WERI-Rb-1 (cell line): ENCODE results near the gene RPS14.

Experiments used
- DNase-seq: peaks from one replicate; pipeline ENCODE4 v3.0.0-alpha.2; 2020
- H3K27ac ChIP-seq: fragments of 250-450 bp; sonication (Bioruptor Pico); 2 replicates; pipeline ENCODE4 v1.5.1; 2020; ENCODE audit warnings: mild to moderate bottlenecking, moderate library complexity
- H3K27me3 ChIP-seq: fragments of 250-450 bp; sonication (Bioruptor Pico); 2 replicates; pipeline ENCODE4 v1.5.1; 2021; ENCODE audit warnings: mild to moderate bottlenecking, low read depth, moderate library complexity; ENCODE audit not compliant: insufficient read depth, severe bottlenecking
- H3K36me3 ChIP-seq: fragments of 250-450 bp; sonication (Bioruptor Pico); 2 replicates; pipeline ENCODE4 v1.5.1; 2020; ENCODE audit warnings: mild to moderate bottlenecking, moderate library complexity
- H3K4me3 ChIP-seq: 2 replicates; pipeline ENCODE4 v1.5.1; 2011; ENCODE audit warnings: low read depth, mild to moderate bottlenecking, control low read depth, low read length
- H3K9me3 ChIP-seq: fragments of 250-450 bp; sonication (Bioruptor Pico); 2 replicates; pipeline ENCODE4 v1.5.1; 2021; ENCODE audit warnings: mild to moderate bottlenecking, moderate library complexity; ENCODE audit not compliant: severe bottlenecking
- TF ChIP-seq, protein P1 (sequence below): IDR thresholded peaks from 2 replicates; pipeline ENCODE4 v1.5.1; 2011; ENCODE audit warnings: low read depth, mild to moderate bottlenecking, control low read depth, inconsistent platforms, low read length

RPS14 gene

DNA sequence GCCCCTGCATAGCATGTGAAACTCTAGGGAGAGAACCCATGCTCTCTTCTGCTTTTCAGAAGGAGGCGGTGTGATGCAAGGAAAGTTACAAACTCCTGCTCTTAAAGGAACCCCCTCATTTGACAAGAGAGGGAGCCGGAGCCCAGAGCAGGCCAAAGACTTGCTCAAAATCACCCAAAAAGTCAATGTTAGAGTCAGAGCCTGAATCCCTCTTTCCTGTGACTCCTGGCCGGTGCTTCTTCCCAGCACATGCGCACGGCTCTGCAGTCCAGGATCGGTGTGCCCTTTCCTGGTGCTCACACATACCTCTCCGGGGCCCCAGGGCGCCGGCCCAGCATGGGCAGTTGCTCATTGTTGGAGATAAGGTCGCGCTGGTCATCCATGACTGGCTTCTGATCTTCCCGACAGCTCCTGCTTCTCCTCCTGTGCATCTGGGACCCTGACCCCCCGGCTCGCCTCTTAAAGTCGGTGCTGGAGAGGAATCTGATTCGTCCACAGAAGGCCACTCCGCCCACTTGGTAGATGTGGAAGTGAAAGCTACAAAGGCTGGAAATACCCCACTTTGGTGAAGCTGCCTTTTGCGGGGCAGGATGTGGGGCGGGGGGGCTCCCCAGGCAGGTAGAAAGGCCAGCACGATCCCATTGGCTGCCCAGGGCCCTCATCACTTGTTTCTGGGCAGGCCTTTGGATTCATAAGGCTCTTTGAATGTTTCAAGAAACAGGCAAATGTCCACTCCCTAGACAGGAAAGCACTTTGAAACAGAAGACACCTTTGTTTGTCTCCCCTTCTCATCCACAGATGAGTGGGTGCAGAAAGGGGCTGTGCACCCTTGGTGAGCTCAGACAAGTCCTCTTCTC is 37.0 kb downstream of the RPS14 start, which contains the start of gene CD74:
Gene CD74 (minus strand): TSS at position 592 of the 857 bp plus-strand sequence. CDS start 161 bp downstream, at position 431.
- TF ChIP-seq, protein P1, sequence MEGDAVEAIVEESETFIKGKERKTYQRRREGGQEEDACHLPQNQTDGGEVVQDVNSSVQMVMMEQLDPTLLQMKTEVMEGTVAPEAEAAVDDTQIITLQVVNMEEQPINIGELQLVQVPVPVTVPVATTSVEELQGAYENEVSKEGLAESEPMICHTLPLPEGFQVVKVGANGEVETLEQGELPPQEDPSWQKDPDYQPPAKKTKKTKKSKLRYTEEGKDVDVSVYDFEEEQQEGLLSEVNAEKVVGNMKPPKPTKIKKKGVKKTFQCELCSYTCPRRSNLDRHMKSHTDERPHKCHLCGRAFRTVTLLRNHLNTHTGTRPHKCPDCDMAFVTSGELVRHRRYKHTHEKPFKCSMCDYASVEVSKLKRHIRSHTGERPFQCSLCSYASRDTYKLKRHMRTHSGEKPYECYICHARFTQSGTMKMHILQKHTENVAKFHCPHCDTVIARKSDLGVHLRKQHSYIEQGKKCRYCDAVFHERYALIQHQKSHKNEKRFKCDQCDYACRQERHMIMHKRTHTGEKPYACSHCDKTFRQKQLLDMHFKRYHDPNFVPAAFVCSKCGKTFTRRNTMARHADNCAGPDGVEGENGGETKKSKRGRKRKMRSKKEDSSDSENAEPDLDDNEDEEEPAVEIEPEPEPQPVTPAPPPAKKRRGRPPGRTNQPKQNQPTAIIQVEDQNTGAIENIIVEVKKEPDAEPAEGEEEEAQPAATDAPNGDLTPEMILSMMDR, result no peak
- Histone ChIP-seq H3K27ac (no peak within 1 kb of the TSS), H3K9me3 (no peaks in the 10 kb centered on the region), H3K36me3 (no peaks in the 10 kb centered on the region), H3K27me3 (no peaks in the 10 kb centered on the region), H3K4me3 (no peak within 1 kb of the TSS)
- peak; percentile 59 for DNase-seq

DNA sequence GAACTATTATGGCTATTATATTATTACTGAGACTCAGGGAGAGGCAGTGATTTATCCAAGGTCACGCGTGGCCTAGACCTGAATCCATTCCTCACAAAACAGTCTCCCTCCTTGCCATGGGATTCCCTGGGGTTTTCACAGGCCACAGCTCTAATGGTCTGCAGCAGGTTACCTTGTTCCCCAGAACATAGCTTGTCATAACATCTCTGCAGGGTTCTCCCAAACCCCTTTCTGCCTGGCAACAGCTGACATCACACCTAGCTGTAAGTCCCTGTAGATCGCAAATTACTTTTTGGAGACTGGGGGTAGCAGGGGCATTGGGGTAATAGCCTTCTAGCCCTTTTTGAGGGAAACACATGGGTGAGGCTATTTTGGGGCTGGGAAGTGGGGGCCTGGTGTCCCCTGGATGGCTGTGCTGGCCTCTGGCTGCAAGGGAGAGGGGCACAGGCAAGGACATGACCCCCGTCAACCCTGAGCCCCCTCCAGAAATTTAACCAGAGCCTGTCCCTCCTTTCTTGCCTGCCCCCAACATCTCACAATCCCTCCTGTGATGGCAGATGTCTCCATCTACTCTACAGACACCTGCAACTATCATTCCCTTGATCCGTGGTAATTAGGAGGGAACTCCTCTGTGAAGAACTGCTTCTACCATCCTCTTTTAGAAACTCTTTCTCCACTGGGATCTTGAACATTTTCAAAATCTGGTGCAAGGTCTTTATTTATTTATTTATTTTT is 38.1 kb downstream of the RPS14 start:
- Histone ChIP-seq H3K27ac (no peak overlapping the region; the same call in 1 of the 2 replicates), H3K9me3 (no peaks in the 10 kb centered on the region), H3K27me3 (no peaks in the 10 kb centered on the region), H3K4me3 (no peak overlapping the region), H3K36me3 (no peaks in the 10 kb centered on the region)
- DNase-seq, result peak; percentile 44
- TF ChIP-seq, protein P1, result no peak

DNA sequence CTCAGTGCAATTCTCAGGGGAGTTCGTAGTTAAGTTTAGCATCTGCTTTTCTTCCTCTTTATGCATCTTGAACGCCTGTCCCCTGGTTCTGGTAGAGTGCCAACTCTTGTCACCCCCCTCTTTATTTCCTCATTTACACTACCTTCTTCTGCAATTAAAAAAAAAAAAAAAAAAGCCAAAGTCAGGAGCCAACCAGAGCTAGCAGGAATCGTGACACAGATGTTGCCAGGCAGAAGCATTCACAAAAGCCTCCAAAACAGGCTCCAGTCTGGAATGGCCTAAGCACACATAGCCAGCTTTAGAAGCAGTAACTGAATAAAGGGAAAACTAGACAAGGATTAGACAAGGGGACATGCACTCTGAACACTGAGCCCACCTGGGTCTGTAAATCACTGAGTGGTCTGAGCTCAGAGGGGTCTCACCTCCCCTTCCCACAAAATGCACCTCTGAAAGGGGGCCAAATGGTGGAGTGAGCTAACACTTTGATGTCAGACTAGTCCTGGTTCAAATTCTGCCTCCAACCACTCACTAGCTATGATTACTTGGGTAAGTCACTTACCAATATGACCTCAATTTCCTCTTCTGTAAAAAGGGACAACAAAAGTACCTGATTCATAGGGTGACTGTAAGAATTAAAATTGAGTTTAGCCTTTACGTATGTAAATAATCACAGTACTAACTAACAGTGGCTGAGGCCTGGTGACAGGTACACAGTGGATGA is 38.9 kb downstream of the RPS14 start:
- TF ChIP-seq, protein P1, result no peak
- Histone ChIP-seq H3K27ac (peak overlapping the region; percentile 36), H3K9me3 (no peaks in the 10 kb centered on the region), H3K4me3 (no peak overlapping the region), H3K36me3 (no peaks in the 10 kb centered on the region), H3K27me3 (no peaks in the 10 kb centered on the region)
- peak; percentile 56 for DNase-seq

DNA sequence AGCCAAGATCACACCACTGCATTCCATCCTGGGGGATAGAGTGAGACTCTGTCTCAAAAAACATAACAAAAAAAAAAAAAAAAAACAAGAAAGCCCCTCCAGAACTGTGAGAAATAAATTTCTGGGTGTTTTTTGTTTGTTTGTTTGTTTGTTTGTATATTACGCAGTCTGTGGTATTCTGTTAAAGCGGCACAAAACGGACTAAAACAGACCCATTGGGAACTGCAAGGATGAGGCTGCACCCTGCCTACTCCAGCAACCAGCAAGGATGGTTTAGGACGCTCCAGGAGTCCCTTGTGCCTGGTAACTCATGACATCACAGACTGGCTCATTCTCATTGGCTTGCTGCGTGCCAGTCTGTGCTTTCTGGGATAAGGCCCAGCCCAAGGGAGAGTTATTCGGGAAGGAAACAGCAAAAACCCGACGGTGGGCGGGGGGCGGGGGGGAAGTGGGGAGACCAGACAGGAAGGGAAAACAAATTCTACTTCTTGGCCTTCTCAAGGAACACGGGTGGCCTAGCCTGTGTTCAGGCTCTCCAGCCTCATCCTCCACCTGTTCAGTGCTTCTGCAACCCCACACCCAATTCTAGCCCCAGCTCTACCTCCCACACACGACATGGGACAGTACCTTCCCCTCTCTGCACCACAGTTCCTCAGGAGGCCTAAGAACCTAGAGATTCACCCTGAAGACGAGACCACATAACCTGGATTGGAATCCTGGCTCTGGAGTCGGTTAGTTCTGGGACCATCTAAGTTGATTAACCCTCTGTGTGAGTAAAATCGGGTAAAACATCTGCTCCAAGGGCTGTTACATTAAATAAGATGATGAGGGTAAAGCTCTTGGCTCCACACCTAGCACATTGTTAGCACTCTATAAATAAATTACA is 39.7 kb downstream of the RPS14 start:
- Histone ChIP-seq H3K27me3 (no peaks in the 10 kb centered on the region), H3K27ac (no peak overlapping the region; the same call in 1 of the 2 replicates), H3K9me3 (no peaks in the 10 kb centered on the region), H3K4me3 (peak overlapping the region; percentile 41), H3K36me3 (no peaks in the 10 kb centered on the region)
- peak; percentile 83 for DNase-seq
- TF ChIP-seq, protein P1, result no peak

DNA sequence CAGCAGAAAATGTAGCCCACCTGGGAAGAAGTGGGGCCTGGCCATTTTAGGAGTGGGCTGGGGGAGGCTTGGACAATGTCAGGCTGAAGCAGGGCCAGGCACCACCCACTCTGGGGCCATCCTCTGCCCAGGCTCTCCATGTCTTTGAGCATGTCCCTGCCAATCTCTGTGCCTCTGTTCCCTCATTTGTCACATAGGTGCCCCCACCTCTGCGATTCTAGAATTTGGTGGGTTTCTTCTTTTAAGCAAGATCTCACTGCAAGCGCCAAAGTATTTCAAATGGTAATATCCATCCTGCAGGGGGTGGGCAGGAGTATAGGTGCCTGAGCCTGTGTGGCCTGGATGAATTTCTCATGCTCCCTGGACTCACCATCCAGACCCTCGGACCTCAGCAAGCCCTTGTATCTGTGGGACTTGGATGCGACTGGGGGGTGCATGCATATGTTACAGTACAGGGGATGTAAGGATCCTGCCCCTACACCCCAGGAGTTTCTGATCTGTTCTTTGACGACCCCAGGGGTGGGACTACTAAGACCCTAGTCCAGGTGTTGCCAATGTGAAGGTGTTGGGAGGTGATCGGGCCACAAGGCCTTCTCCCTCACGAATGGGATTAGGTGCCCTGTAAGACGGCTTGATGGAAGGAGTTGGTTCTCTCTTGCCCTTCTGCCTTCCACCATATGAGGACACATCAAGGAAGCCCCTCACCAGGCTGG is 41.2 kb downstream of the RPS14 start:
- H3K27ac ChIP-seq, result no peak overlapping the region
- H3K36me3 ChIP-seq, result 0 out of 2 replicates have a peak, but pooled peaks cover 4% of the 10 kb centered on the region
- DNase-seq, result no peak
- H3K9me3 ChIP-seq, result no peaks in the 10 kb centered on the region
- H3K27me3 ChIP-seq, result no peaks in the 10 kb centered on the region
- H3K4me3 ChIP-seq, result no peak overlapping the region
- TF ChIP-seq, protein P1, result no peak
